Colon (tissue), 2 donors: ENCODE measurements around the gene AFF3.

Source experiments
- FAIRE-seq: peaks from 2 replicates; lab custom pipeline; 2012; peaks lifted over from hg19 to GRCh38; lab: Jason Lieb, UNC
- donor health status: control.
- donor health status: control.

Gene AFF3

GRCh38 chr2:99605036-99605435 lies 537.4 kb downstream of the AFF3 start:
- FAIRE-seq, result no peak

DNA sequence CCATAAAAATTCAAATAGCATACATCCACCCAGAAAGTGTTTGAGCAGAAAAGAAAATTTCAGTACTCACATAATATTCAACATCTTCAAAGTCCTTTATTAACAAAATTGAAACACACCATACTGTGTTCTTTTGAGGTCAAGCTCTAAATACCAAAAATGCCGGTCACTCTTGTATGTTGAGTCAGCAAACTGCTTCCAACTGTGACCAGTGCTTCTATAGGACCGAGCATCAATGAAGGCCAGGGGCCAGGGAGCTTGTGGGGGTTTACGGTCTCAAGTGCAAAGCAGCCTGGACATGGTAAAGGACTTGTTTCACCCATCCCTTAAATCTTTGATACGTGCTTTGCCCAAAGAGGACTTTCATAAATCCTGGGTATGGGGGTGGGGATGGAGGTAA lies 539.9 kb downstream of the AFF3 start:
- no peak for FAIRE-seq

DNA sequence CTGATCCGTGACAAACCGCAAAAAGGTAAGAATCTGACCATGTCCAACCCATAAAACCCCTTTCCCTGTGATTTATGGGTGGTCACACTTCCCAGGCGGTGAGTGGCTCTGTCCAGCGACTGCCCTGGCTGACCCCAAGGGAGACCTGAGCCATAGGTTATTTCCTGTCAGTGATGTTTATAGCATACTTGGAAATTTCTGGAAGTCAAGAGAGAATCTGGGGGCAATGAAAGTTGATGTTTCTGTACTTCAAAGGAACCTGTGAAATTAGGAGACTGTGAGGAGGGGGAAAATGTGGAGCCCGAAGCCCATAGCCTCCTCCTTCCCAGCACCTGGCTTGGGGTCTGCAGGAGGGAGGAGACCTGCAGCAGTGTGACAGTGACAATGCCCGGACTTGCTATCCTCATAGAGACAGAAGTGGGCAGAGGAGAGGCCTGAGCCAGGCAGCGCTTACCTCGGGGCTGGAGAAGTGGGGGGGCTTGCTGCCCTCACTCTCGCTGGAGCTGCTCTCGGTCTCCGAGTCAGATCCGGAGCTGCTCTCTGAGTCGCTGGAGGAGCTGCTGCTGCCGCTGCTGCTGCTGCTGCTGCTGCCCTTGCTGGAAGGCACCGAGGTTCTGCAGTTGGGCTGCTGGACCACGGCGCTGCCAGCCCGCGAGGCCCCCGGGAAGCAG lies 541.3 kb downstream of the AFF3 start:
- FAIRE-seq, result no peak

GRCh38 chr2:99598441-99598840 lies 543.9 kb downstream of the AFF3 start:
- no peak for FAIRE-seq

- no peak for FAIRE-seq
These were observed 544.8 kb downstream of the AFF3 start for GRCh38 chr2:99597616-99598015.

- no peak for FAIRE-seq
These were observed 547.0 kb downstream of the AFF3 start for GRCh38 chr2:99595373-99595772.

GRCh38 chr2:99593692-99594427 lies 548.5 kb downstream of the AFF3 start:
- no peak for FAIRE-seq

- no peak for FAIRE-seq
These were observed 565.6 kb downstream of the AFF3 start for GRCh38 chr2:99576775-99577174.

- FAIRE-seq, result no peak
These were observed 568.6 kb downstream of the AFF3 start for GRCh38 chr2:99573634-99574251.

DNA sequence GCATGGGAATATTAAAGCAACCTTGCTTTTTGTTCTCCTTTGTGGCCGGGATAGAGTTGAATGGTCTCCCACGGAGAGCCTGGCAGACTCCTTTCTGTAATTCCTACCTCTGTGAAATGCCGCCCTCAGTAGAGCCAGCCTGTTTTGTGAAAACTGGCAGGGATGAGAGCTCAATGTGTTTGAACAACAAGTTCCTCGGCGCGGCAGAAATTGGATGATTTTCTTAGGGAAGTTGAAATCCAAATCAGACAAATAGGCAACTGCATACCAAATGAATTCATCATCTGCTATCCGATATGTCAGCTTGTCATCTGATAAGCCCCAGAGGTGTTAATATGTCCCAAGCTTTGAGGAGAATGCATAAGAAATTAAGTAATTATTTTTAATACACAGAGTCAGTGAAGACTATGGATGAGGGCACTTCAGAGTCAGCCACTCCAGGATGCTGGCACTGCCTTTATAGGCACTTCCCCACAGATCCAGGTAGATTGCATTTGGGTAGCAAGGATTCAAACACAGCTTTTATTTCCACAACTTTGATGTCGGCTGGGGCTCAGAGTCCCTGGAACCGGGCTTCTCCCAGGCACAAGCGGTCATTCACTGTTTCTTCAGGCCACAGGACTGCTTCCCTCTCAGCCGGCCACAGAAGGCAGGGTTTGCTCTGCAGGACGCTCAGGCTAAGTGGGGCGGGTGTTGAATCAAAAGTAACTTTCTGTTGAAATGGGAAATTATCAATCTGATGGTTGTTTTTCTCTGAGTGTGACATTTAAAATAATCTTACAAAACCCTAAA lies 569.8 kb downstream of the AFF3 start:
- no peak for FAIRE-seq

GRCh38 chr2:99571954-99572353 lies 570.4 kb downstream of the AFF3 start:
- FAIRE-seq, result no peak

- FAIRE-seq, result no peak
These were observed 570.9 kb downstream of the AFF3 start for GRCh38 chr2:99571533-99571932.

- FAIRE-seq, result no peak
These were observed 571.4 kb downstream of the AFF3 start for GRCh38 chr2:99571021-99571420.

DNA sequence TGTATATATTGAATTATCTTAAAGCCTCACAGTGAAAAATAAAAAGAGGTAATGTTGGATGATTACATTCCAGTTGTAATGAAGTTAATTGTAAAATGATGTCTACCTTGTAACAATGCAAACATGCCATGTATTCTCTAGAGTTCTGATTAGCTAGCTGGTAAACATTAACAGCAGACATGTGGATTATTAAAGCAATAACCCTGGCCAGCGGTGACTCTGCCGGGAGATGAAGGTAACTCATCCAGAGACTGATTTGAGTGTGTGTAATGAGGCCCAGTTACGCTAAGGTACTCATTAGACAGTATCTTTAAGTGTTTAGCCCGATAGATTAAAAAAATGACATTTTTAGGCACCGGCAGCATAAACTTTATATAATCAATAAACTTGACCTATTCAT lies 573.0 kb downstream of the AFF3 start:
- FAIRE-seq, result no peak

GRCh38 chr2:99565227-99565626 lies 577.2 kb downstream of the AFF3 start:
- no peak for FAIRE-seq

GRCh38 chr2:99562516-99562915 lies 579.9 kb downstream of the AFF3 start:
- no peak for FAIRE-seq

DNA sequence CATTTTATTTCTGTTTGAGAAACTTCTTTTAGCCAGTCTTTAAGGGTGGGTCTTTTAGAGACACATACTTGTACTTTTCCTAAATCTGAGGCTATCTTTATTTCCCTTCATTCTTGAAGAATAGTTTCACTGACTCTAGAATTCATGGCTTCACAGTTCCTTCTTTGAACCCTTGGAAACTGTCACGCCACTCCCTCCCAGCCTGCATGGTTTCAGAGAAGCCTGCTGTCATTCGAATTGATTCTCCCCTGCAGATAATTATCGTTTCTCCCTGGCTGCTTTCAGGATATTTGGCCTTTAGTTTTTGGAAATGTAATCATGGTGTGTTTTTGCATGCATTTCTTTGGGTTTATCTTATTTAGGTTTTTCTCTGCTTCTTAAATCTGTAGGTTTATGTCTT lies 580.6 kb downstream of the AFF3 start:
- FAIRE-seq, result no peak

- FAIRE-seq, result no peak
These were observed 583.2 kb downstream of the AFF3 start for GRCh38 chr2:99559075-99559662.

DNA sequence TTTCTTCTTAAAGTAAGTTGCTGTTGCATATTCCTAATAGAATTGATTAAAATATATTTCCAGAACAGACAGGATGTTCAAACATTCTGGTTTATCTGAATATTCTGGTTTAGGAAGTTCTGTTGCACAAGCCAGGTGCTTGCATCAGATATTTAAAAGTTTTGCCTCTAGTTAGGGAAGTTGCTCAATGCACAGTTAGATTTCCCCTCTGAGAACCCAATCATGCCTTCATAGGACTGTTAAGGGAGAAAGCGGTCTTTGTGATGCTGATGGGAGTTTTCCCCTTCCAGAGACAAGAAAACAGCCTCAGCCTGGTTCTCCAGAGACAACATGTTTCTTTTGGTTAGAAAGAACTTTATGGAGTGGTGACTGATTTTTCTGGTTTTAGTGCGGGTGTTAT lies 587.0 kb downstream of the AFF3 start:
- FAIRE-seq, result no peak

DNA sequence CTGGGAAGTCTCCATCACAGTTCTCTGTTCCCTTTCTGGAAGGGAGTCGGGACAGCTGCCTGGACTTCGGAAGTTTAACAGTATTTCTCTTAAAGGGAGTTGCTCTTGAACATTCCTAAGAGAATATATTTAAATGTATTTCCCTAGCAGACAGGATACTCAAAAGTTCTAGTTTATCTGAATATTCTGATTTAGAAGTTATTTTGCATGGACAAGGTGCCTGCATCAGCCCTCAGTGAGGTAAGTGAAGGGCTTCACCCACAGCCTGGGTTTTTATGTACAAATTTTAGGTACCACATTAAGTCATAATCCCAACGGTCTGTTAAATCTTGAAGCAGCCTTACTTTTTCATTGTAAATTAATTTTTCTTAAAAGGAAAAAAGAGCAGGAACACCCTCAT lies 587.5 kb downstream of the AFF3 start:
- no peak for FAIRE-seq

DNA sequence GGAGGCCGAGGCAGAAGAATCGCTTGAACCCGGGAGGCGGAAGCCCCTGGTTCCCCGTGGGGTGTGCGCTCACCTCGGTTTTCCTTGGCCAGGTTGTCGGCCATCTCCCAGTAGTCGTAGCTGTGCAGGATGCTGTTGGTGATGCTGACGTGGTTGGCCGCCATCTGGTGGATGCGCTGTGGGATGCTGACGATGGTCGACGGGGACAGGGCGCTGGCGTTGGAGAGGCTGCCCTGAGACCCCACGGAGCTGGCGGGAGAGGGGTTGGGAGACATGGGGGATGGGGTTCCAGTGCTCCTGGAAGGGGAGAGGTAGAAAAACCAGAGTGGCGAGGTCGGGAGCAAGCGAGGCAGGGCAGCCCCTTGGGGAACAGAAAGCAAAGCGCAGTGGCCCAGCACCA lies 588.2 kb downstream of the AFF3 start:
- FAIRE-seq, result no peak

- no peak for FAIRE-seq
These were observed 589.9 kb downstream of the AFF3 start for GRCh38 chr2:99552529-99552928.
